ENCODE measurements around the gene RASGRF2.

DNA sequence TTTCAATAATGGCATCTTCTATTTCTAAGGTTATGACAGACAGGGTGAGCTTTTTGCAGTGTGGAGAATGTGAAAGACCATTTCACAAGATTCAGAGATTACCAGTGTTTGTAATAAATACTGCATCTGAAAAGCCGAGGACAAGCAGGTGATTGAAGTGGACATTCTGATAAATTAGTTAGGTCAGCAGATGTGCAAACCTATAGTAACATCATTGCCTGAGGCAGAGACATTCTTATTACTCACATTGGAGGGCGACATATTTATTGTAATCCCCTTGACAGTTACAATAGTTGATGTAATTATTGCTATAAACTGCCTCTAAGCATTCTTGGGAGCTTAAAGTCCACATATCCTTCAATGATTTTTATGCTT, 3.3 kb downstream of the RASGRF2 start:
- TF ChIP-seq SP1 (IDR thresholded peaks at IDR 0.05) (no peak), BHLHE40 (IDR thresholded peaks at IDR 0.05; ENCODE audit: borderline replicate concordance) (no peak), TARDBP (IDR thresholded peaks at IDR 0.05) (no peak), FOXM1 (IDR thresholded peaks at IDR 0.05; ENCODE audit: borderline replicate concordance) (no peak), FOXA1 (IDR thresholded peaks at IDR 0.05) (no peak), NFRKB (IDR thresholded peaks at IDR 0.05) (no peak), LEF1 (IDR thresholded peaks at IDR 0.05; ENCODE audit: borderline replicate concordance) (no peak), SUZ12 (IDR thresholded peaks at IDR 0.05) (no peak)
- TF ChIP-seq, protein P1, sequence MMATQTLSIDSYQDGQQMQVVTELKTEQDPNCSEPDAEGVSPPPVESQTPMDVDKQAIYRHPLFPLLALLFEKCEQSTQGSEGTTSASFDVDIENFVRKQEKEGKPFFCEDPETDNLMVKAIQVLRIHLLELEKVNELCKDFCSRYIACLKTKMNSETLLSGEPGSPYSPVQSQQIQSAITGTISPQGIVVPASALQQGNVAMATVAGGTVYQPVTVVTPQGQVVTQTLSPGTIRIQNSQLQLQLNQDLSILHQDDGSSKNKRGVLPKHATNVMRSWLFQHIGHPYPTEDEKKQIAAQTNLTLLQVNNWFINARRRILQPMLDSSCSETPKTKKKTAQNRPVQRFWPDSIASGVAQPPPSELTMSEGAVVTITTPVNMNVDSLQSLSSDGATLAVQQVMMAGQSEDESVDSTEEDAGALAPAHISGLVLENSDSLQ (IDR thresholded peaks at IDR 0.05) = peak; percentile 68; the same call in 1 of the 2 replicates

All from HEK293T (cell line).